Measurements from ENCODE around the gene COPS7B. TPM values are rescaled to one million over a fixed set of nuclear protein-coding genes. Genes with fewer than 3 reads are reported as not detected.

The COPS7B gene
- total and polyA plus RNA-seq, 10 of the 15 experiments (the other 5 are each of a cell fraction or from before 2014, with no cell fraction given), result 6.3 to 58.8 (median 40.4) TPM

DNA sequence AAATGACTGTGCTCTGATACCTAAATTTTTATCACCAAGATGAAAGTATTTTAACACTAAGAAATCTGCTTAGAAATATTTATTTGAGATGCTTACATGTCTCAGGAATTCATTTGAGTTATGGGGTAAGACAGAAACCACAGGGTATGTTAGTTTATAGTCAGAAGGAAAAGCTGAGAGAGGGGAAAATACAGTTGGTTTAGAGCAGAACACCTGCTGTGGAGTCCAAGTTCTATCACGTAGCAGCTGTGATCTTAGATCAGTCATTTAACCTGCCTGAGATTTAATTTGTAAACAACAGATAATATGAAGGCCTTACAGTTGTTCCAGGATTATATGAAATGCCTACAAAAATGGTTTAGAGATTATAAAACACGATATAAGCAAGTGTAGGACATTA lies 34.2 kb upstream of the COPS7B start:
- no peak for TF ChIP-seq SUZ12 (IDR thresholded peaks at IDR 0.05; ENCODE audit: unreplicated experiment)
- no peak for TF ChIP-seq EP300 (IDR thresholded peaks at IDR 0.05; ENCODE audit: borderline replicate concordance in 1 of 2, control insufficient read depth in 1 of 2, low read depth in 2 of 2, low read length in 2 of 2)
- TF ChIP-seq, protein P1, sequence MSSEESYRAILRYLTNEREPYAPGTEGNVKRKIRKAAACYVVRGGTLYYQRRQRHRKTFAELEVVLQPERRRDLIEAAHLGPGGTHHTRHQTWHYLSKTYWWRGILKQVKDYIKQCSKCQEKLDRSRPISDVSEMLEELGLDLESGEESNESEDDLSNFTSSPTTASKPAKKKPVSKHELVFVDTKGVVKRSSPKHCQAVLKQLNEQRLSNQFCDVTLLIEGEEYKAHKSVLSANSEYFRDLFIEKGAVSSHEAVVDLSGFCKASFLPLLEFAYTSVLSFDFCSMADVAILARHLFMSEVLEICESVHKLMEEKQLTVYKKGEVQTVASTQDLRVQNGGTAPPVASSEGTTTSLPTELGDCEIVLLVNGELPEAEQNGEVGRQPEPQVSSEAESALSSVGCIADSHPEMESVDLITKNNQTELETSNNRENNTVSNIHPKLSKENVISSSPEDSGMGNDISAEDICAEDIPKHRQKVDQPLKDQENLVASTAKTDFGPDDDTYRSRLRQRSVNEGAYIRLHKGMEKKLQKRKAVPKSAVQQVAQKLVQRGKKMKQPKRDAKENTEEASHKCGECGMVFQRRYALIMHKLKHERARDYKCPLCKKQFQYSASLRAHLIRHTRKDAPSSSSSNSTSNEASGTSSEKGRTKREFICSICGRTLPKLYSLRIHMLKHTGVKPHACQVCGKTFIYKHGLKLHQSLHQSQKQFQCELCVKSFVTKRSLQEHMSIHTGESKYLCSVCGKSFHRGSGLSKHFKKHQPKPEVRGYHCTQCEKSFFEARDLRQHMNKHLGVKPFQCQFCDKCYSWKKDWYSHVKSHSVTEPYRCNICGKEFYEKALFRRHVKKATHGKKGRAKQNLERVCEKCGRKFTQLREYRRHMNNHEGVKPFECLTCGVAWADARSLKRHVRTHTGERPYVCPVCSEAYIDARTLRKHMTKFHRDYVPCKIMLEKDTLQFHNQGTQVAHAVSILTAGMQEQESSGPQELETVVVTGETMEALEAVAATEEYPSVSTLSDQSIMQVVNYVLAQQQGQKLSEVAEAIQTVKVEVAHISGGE (CRISPR knock-in tag; IDR thresholded peaks at IDR 0.05), result no peak
- no peak for TF ChIP-seq RFX5 (IDR thresholded peaks at IDR 0.05; ENCODE audit: low read depth, low read length)
- TF ChIP-seq PAX8 (IDR thresholded peaks at IDR 0.05), result no peak
- TF ChIP-seq HDAC2 (IDR thresholded peaks at IDR 0.05), result no peak
- TF ChIP-seq ASH2L (IDR thresholded peaks at IDR 0.05; ENCODE audit: borderline replicate concordance, low read depth), result no peak
- TF ChIP-seq BRCA1 (IDR thresholded peaks at IDR 0.05; ENCODE audit: low read depth, low read length), result no peak
- TF ChIP-seq RBBP5 (conservative IDR thresholded peaks at IDR 0.05), result no peak
- TF ChIP-seq ZNF274 (IDR thresholded peaks at IDR 0.05; ENCODE audit: insufficient read depth, insufficient read length), result no peak
- no peak for TF ChIP-seq JUNB (IDR thresholded peaks at IDR 0.05)
- TF ChIP-seq CBX3 (IDR thresholded peaks at IDR 0.05; ENCODE audit: borderline replicate concordance, low read depth), result no peak
- no peak for TF ChIP-seq SREBF2 (IDR thresholded peaks at IDR 0.05; ENCODE audit: low read length)
- TF ChIP-seq RAD51 (IDR thresholded peaks at IDR 0.05), result no peak
- TF ChIP-seq ETV6 (conservative IDR thresholded peaks at IDR 0.05 in 1 of 2, IDR thresholded peaks at IDR 0.05 in 1 of 2; ENCODE audit: borderline replicate concordance in 1 of 2, low read depth in 1 of 2), result no peak
- TF ChIP-seq FOXM1 (IDR thresholded peaks at IDR 0.05; ENCODE audit: low read depth, low read length), result no peak
- TF ChIP-seq NBN (IDR thresholded peaks at IDR 0.05), result no peak
- TF ChIP-seq RUNX3 (IDR thresholded peaks at IDR 0.05; ENCODE audit: low read length), result no peak
- TF ChIP-seq DPF2 (IDR thresholded peaks at IDR 0.05), result no peak
- no peaks in the 10 kb centered on the region for H3K9me3 ChIP-seq (replicated peaks; ENCODE audit: control insufficient read depth, insufficient read depth, low read length)
- no peak overlapping the region for H3K27ac ChIP-seq (ENCODE audit: control insufficient read depth, insufficient read depth)
- no peak for FAIRE-seq
- no peaks in the 10 kb centered on the region for H3K27me3 ChIP-seq (replicated peaks in 1 of 2; ENCODE audit: control insufficient read depth in 2 of 2, insufficient read depth in 2 of 2, low read length in 1 of 2)
- ATAC-seq, result no peak
- H3K9ac ChIP-seq (ENCODE audit: control insufficient read depth, insufficient read depth, low read length), result no peak overlapping the region
- in situ Hi-C loops (cut with MboI), result no loop called here
- no TSS peak for BruUV-seq (replicated peaks)
- H3K4me3 ChIP-seq, result no peak overlapping the region
- H3K4me1 ChIP-seq (ENCODE audit: control insufficient read depth, insufficient read depth, low read length), result no peaks in the 10 kb centered on the region
- no peaks in the 10 kb centered on the region for H3K36me3 ChIP-seq (ENCODE audit: control insufficient read depth in 2 of 2, insufficient read depth in 2 of 2, low read length in 1 of 2)
- DNase-seq (ENCODE audit: low read depth, low spot score), result no peak
- no peaks in the 10 kb centered on the region for H4K20me1 ChIP-seq (ENCODE audit: control insufficient read depth, insufficient read depth)
- no peak overlapping the region for H3K4me2 ChIP-seq (ENCODE audit: control insufficient read depth, insufficient read depth)
- intact Hi-C loops (cut with micrococcal nuclease; ENCODE audit: unreplicated experiment), result no loop called here
- H2AFZ ChIP-seq (ENCODE audit: control insufficient read depth, low read depth, low read length), result no peak overlapping the region
- no peaks in the 10 kb centered on the region for H3K79me2 ChIP-seq (ENCODE audit: control insufficient read depth, insufficient read depth, low read length)
- 94% methylated on average over 2 of the region's 2 CpGs for WGBS (ENCODE audit: insufficient coverage, insufficient replicate concordance, low lambda C conversion rate, missing lambda C conversion rate)
- ChIA-PET SMC1A (ENCODE audit: uncharacterized antibody, unreplicated experiment) (interaction anchor here (0.6 kb wide), 2 partner anchors 21 to 62 kb away, joined by 3 read pairs; no protein-coding TSS in a partner anchor), CTCF (interaction anchor here (1.2 kb wide), 1 partner anchor 31 kb away, joined by 3 read pairs; no protein-coding TSS in a partner anchor), RAD21 (ENCODE audit: unreplicated experiment) (no interaction called here), POLR2A (no interaction called here)

All from GM12878 (cell line).